Measurements from ENCODE around the gene DUSP5.
"Not testable (repeated sequence)": the region's sequence is repeated elsewhere in the genome, so short reads cannot be mapped to it uniquely, and the experiment has no call there.

DUSP5 gene

GRCh38 chr10:110523736-110524135 is 26.0 kb downstream of the DUSP5 start:
- DNase-seq, result no peak

DNA sequence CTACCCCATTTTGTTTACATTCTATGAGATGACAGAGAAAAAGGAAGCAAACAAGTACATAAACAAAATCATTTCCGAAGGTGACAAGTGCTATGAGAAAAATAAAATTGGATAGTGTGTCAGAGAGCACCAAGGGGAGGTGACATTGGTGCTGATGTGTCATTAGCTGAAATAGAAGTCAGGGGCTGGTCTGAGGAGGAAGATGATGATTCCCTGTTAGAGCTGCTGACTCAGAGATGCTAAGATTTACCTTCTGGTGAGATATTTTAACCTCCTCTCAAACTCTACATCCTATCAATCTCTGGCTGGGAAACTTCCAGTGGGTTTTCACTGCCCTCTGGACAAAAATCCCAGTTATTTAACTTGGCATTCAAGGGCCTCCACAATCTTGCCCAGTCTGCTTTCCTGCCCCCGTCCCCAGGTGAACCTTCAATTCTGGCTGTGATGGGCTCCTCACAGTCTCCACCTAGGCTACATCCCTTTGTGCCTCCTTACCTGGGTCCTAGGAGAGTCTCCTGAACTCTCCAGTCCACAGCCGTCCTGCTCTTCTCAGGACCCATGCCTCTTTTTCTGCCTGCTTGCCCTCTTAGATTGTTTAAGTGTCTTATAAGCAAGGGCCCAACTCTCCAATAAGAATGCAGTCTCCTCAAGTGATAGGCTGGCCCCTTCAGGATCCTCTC is 26.6 kb downstream of the DUSP5 start:
- DNase-seq, result no peak

GRCh38 chr10:110524859-110525232 is 27.1 kb downstream of the DUSP5 start:
- DNase-seq, result no peak

GRCh38 chr10:110525349-110526260 is 27.9 kb downstream of the DUSP5 start:
- no peak for DNase-seq

DNA sequence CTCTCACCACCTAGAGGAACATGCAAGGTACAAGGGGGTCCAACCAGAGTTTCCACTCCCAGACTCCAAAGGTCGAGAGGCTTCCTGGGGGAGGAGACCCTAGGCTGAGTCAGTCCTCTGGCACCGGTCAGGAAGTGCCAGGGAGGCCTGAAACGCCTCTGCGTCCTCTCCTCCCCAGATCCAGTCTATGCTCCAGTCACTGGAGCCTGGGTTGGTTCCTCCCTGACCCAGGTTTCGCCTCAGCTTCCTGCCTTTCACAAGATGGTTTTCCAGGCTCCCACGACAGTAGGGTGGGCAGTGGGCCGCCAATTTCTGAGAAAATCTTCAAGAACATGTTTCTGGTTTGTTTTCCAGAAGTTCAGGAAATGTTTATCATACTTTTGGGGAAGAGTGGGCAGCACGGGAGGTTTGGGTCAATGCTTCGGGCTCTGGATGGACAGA is 30.0 kb downstream of the DUSP5 start:
- DNase-seq, result no peak

DNA sequence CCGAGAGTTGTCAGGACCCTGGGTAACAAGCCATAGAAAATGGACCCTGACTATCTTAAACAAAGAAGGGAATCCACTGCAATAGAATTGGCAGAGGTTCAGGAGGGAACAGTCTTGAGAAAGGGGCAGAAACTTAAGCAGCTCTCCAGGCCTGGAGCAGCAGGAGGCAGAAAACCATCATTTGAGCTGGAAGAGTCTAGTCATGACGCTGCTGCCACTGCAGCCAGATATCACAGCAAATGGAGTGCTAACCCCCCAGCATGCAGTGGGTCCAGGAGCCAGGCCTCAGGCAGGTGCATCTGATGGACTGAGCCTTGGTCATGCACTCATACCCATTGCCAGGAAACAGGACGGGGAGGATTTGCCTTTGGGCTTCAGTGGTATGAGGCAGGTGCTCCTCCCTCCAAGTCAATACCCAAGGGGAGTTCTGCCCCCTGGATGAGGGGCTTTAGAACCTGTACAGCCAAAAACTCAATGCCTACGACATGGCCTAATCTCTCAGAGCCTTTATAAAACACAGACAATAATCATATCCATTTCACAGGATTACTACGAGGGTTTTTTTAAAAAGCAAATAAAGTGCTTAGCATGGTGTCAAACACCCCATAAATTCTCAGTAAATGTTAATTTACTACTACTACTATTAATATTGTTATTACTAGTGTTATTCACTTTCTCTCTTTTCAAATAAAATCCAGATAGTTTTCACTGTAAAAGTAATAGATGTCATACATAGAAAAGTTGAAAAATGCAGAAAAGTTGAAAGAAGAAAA is 30.7 kb downstream of the DUSP5 start:
- no peak for DNase-seq

- not testable (repeated sequence) for DNase-seq
These were observed 31.4 kb downstream of the DUSP5 start for GRCh38 chr10:110528997-110529524.

DNA sequence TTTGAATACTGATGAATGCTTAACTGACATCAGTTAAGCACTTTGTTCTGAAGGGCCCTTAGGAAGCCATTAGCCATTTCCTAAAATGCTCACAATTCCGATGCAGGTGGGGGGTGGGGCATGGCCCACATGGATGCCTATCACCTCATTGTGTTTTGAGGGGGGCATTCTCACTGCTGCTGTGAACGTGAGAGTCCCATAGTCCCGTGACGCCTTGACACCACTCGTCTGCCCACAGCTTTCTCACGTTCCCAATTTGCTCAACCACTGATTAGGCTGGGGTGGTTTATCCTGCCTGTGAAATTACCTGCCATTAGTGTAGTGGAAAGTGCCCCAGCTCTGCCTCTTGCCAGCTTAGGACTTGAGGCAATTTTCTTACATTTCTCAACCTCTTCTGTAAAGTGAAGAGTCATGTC is 31.9 kb downstream of the DUSP5 start:
- peak; percentile 29 for DNase-seq

GRCh38 chr10:110530131-110530831 is 32.6 kb downstream of the DUSP5 start:
- no peak for DNase-seq

DNA sequence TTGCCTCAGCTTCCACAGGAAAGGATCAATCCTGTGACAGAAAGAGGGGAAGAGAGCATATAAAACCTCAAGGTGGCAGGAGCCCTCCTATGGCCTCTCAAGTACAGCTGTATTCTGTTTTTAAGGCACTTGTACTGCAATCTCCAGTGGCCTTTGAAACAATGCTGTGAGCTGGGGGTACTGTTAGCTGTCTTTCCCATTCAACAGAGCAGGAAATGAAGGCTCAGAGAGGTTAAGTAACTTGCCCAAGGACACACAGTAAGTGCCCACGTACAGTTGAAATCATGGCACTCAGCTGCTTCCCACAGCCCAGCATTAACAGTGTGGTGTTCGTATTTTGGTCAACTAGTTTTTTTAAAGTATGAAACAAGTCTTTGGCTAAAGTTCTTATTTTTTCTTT is 34.0 kb downstream of the DUSP5 start:
- DNase-seq, result no peak

- not testable (repeated sequence) for DNase-seq
These were observed 34.9 kb downstream of the DUSP5 start for GRCh38 chr10:110532628-110533027.

DNA sequence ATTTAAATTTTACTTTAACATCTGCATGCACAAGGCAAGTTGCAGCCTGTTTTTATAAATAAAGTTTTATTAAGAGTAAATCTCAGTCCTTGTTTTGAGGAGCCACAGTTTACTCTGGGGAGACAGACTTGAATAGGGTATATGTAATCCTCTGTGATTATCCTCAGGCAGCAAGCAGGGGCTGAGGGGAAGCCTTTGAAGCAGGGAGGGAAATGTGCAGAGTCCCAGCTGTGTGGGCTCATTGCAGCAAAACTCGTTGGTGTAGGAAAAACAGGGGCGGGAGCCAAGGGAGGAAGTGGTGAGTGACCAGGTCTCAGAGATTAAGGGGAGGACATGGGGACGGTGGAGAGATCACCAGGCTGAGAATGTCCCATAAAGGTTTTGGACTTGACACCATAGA is 35.4 kb downstream of the DUSP5 start:
- no peak for DNase-seq

GRCh38 chr10:110534571-110534970 is 36.9 kb downstream of the DUSP5 start:
- no peak for DNase-seq

GRCh38 chr10:110535958-110536891 is 38.5 kb downstream of the DUSP5 start:
- DNase-seq, result peak; percentile 66

- DNase-seq, result no peak
These were observed 41.4 kb downstream of the DUSP5 start for GRCh38 chr10:110539091-110539490.

- DNase-seq, result no peak
These were observed 42.3 kb downstream of the DUSP5 start for GRCh38 chr10:110540031-110540430.

- DNase-seq, result no peak
These were observed 47.3 kb downstream of the DUSP5 start for GRCh38 chr10:110544958-110545537.

DNA sequence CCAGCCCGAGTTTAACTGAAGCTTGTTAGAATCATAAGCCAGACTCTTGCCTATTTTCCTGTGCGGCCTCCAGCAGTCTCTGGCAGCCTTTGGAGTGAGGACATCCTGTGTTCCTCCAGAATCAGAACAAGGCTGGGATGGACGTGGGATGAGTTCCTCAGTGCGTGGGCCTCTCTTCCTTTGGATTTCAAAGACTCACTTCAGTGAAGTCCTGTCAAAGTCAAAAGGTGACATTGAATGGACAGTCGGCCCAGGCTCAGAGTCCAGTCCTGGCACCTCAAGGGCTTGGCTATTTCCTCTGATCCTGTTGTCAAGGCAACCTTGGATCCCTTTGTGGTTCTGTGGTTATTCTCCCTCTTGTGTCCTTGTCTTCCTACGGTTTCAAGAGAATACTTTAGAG is 48.4 kb downstream of the DUSP5 start:
- no peak for DNase-seq

DNA sequence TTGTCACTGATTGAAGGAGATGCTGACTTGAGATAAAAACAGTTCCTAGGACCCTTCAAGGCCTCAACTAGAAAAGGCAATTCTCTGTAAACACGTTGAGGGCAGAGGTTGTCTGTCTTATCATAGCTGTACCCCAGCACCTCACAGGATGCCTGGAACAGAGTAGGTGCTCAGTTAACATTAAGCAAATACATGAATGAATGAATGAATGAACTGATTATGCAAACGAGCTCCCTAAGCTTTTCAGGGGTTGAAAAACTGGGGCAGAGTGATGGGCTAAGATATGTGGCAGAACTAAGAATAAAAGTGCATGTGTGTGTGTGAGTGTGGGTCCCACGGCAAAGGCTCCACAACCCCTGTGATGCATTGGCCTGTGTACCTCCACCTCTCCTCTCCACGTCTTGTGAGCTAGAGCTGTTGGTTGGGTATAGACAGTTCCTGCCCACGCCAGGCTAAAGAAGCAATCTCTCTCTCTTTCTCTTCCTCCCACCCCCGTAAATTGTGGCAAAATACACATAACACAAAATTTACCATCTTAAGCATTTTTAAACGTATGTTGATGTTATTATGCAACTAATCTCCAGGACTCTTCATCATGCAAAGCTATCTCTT is 48.9 kb downstream of the DUSP5 start:
- no peak for DNase-seq

DNA sequence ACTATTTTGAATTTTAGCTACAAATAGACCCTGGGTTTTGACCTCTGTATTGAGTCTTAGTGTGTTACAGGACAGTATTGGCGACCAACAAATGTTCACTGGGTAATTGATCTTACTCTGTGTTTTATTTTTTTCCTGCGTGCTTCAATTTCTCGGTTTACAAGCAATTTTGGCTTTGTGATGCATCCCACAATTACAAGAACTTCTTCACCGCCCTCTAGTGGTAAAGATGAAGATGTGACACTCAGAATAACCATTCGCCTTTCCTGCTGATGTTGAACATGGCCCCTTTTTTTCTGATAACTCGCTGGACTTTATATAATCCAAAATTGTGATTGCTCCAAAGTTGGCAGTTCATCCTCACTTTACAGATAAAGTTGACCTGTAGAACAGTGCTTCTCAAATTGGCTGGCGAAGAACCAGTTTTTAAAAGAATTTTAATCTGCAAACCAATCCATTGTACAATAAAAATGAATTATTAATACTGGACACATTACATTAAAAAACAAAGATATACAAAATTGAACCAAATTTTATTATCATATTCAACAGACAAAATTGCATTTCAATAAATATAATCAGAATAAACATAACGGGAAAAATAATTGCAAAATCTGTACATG is 49.5 kb downstream of the DUSP5 start:
- no peak for DNase-seq

Measured in stimulated activated CD4-positive, alpha-beta T cell treated with anti-CD3 and anti-CD28 coated beads, Interleukin-4, amount 100 ng/mL, for 1 hour (primary cell).